Brain microvascular endothelial cell (primary cell): ENCODE results near the gene MAP3K9.

Experiments used
- DNase-seq: peaks from one replicate; pipeline ENCODE4 v3.0.0-alpha.2; 2020
- H3K27ac ChIP-seq: fragments of 250-450 bp; sonication (Bioruptor Pico); 2 replicates; pipeline ENCODE4 v1.5.1; 2020; ENCODE audit warnings: mild to moderate bottlenecking, moderate library complexity
- H3K27me3 ChIP-seq: fragments of 250-450 bp; sonication (Bioruptor Pico); replicated peaks from 2 replicates; pipeline ENCODE4 v1.5.1; 2020; ENCODE audit warnings: mild to moderate bottlenecking
- H3K36me3 ChIP-seq: fragments of 250-450 bp; sonication (Bioruptor Pico); replicated peaks from 2 replicates; pipeline ENCODE4 v1.5.1; 2020; ENCODE audit warnings: mild to moderate bottlenecking
- H3K4me3 ChIP-seq: 2 replicates; pipeline ENCODE4 v1.5.1; 2011; ENCODE audit warnings: low read depth, mild to moderate bottlenecking, control low read depth, low read length, moderate library complexity
- CTCF ChIP-seq: IDR thresholded peaks from 2 replicates; pipeline ENCODE4 v1.5.1; 2011; ENCODE audit warnings: low read depth, mild to moderate bottlenecking, moderate library complexity, low read length, control low read depth, inconsistent platforms; ENCODE audit errors: missing control alignments
- in situ Hi-C: cut with HindIII; loops from 2 replicates; pipeline ENCODE4 v1.10.0; 2017; ENCODE audit warnings: low sequenced_read_pairs, low pct_ligation_motif_present

The MAP3K9 gene

GRCh38 chr14:70811578-70811977 is 2.3 kb upstream of the MAP3K9 start:
- Histone ChIP-seq H3K27ac (no peak overlapping the region), H3K27me3 (no peaks in the 10 kb centered on the region), H3K36me3 (no peaks in the 10 kb centered on the region), H3K4me3 (no peak overlapping the region)
- in situ Hi-C loops = no loop called here
- TF ChIP-seq CTCF = no peak
- DNase-seq = no peak

- TF ChIP-seq CTCF = no peak
- no peak overlapping the region for H3K27ac ChIP-seq
- no peaks in the 10 kb centered on the region for H3K27me3 ChIP-seq
- no peak overlapping the region for H3K4me3 ChIP-seq
- in situ Hi-C loops = no loop called here
- no peaks in the 10 kb centered on the region for H3K36me3 ChIP-seq
- no peak for DNase-seq
Observed at GRCh38 chr14:70811050-70811449, 1.7 kb upstream of the MAP3K9 start.

GRCh38 chr14:70810621-70811020 is 1.3 kb upstream of the MAP3K9 start:
- Histone ChIP-seq H3K36me3 (no peaks in the 10 kb centered on the region), H3K27ac (no peak overlapping the region), H3K27me3 (no peaks in the 10 kb centered on the region), H3K4me3 (no peak overlapping the region)
- in situ Hi-C loops = no loop called here
- DNase-seq = no peak
- TF ChIP-seq CTCF = no peak

- H3K27me3 ChIP-seq = no peaks in the 10 kb centered on the region
- H3K4me3 ChIP-seq = peak overlapping the region; percentile 61
- DNase-seq = no peak
- H3K27ac ChIP-seq = no peak overlapping the region
- in situ Hi-C loops = no loop called here
- TF ChIP-seq CTCF = no peak
- no peaks in the 10 kb centered on the region for H3K36me3 ChIP-seq
Observed at GRCh38 chr14:70808416-70809224, 693 bp downstream of the MAP3K9 start.

GRCh38 chr14:70807898-70808415 is 1.4 kb downstream of the MAP3K9 start:
- H3K36me3 ChIP-seq = no peaks in the 10 kb centered on the region
- peak overlapping the region; percentile 61 for H3K4me3 ChIP-seq
- DNase-seq = no peak
- TF ChIP-seq CTCF = no peak
- H3K27ac ChIP-seq = no peak overlapping the region
- in situ Hi-C loops = no loop called here
- H3K27me3 ChIP-seq = no peaks in the 10 kb centered on the region
